Neural cell (in vitro differentiated cells): Measurements from ENCODE around the gene APOL5.

Source experiments
- EP300 ChIP-seq: fragments of 450-650 bp; conservative IDR thresholded peaks from 2 replicates; pipeline ENCODE4 v1.6.1; 2014; ENCODE audit warnings: antibody characterized with exemption, mild to moderate bottlenecking, moderate library complexity; ENCODE audit not compliant: poor library complexity, severe bottlenecking
- MXI1 ChIP-seq: fragments of 450-650 bp; conservative IDR thresholded peaks from 2 replicates; pipeline ENCODE4 v1.6.1; 2014; ENCODE audit warnings: antibody characterized with exemption, mild to moderate bottlenecking; ENCODE audit not compliant: poor library complexity, severe bottlenecking
- POLR2AphosphoS5 ChIP-seq: IDR thresholded peaks from 2 replicates; pipeline ENCODE4 v1.6.1; 2012
- RAD21 ChIP-seq: fragments of 450-650 bp; conservative IDR thresholded peaks from 2 replicates; pipeline ENCODE4 v1.6.1; 2014; ENCODE audit warnings: antibody characterized with exemption, mild to moderate bottlenecking, moderate library complexity
- SMC3 ChIP-seq: fragments of 450-650 bp; conservative IDR thresholded peaks from 2 replicates; pipeline ENCODE4 v1.6.1; 2014; ENCODE audit warnings: antibody characterized with exemption, mild to moderate bottlenecking, moderate library complexity; ENCODE audit not compliant: poor library complexity
- TF ChIP-seq, protein P1 (sequence below): fragments of 450-650 bp; IDR thresholded peaks from 2 replicates; pipeline ENCODE4 v1.5.1; 2014; ENCODE audit warnings: antibody characterized with exemption, mild to moderate bottlenecking, moderate library complexity; ENCODE audit not compliant: poor library complexity, severe bottlenecking
- TF ChIP-seq, protein P2 (sequence below): IDR thresholded peaks from 2 replicates; pipeline ENCODE4 v1.6.1; 2012; ENCODE audit warnings: borderline replicate concordance

DNA sequence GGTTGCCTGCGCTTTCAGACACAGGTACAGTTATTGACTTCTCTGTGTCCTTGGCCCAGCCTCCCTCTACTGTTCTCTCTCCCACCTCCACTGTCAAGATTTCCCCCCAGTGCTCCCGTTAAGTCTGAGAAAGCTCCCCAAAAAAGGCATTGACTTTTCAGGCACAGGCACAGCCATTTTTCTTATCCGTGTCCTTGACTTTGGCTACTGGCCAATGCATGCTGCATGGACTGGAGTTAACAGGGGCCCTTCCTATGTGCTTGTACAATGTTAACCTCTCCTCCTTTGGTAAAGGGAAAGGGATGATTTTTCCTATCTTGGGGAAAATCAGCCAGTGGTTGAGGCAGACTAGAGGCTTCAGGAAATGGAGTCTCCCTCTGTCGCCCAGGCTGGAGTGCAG is 4.3 kb downstream of the APOL5 start:
- TF ChIP-seq, protein P1, sequence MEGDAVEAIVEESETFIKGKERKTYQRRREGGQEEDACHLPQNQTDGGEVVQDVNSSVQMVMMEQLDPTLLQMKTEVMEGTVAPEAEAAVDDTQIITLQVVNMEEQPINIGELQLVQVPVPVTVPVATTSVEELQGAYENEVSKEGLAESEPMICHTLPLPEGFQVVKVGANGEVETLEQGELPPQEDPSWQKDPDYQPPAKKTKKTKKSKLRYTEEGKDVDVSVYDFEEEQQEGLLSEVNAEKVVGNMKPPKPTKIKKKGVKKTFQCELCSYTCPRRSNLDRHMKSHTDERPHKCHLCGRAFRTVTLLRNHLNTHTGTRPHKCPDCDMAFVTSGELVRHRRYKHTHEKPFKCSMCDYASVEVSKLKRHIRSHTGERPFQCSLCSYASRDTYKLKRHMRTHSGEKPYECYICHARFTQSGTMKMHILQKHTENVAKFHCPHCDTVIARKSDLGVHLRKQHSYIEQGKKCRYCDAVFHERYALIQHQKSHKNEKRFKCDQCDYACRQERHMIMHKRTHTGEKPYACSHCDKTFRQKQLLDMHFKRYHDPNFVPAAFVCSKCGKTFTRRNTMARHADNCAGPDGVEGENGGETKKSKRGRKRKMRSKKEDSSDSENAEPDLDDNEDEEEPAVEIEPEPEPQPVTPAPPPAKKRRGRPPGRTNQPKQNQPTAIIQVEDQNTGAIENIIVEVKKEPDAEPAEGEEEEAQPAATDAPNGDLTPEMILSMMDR: no peak
- no peak for TF ChIP-seq EP300
- TF ChIP-seq MXI1: no peak
- no peak for TF ChIP-seq RAD21
- TF ChIP-seq POLR2AphosphoS5: no peak
- TF ChIP-seq, protein P2, sequence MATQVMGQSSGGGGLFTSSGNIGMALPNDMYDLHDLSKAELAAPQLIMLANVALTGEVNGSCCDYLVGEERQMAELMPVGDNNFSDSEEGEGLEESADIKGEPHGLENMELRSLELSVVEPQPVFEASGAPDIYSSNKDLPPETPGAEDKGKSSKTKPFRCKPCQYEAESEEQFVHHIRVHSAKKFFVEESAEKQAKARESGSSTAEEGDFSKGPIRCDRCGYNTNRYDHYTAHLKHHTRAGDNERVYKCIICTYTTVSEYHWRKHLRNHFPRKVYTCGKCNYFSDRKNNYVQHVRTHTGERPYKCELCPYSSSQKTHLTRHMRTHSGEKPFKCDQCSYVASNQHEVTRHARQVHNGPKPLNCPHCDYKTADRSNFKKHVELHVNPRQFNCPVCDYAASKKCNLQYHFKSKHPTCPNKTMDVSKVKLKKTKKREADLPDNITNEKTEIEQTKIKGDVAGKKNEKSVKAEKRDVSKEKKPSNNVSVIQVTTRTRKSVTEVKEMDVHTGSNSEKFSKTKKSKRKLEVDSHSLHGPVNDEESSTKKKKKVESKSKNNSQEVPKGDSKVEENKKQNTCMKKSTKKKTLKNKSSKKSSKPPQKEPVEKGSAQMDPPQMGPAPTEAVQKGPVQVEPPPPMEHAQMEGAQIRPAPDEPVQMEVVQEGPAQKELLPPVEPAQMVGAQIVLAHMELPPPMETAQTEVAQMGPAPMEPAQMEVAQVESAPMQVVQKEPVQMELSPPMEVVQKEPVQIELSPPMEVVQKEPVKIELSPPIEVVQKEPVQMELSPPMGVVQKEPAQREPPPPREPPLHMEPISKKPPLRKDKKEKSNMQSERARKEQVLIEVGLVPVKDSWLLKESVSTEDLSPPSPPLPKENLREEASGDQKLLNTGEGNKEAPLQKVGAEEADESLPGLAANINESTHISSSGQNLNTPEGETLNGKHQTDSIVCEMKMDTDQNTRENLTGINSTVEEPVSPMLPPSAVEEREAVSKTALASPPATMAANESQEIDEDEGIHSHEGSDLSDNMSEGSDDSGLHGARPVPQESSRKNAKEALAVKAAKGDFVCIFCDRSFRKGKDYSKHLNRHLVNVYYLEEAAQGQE: no peak
- TF ChIP-seq SMC3: no peak
